ENCODE data around the gene ALOXE3. TPM values are rescaled to one million over a fixed set of nuclear protein-coding genes. Genes with fewer than 3 reads are reported as not detected.

Gene ALOXE3
- total and polyA plus RNA-seq, 2 experiments from 2014 or later, result 0.10 TPM; not detected in 1

DNA sequence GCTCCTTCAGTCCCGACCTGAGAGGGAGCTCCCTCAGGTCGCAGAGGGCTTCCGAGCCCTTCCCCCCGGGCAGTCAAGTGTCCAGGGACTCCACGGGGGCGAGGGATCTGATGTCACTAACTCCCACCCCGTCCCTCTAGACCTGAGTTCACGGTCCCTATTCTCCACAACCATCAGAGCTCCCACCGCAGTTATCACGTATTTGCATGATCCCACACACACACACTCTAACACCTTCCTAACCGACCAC lies 37.6 kb upstream of the ALOXE3 start:
- peak in 1 of 2 donors; percentile 45 for DNase-seq (ENCODE audit: low read depth in 1 of 2, low spot score in 1 of 2)
- Histone ChIP-seq H3K36me3 (no peaks in the 10 kb centered on the region), H3K4me3 (peak overlapping the region; percentile 42), H3K9me3 (ENCODE audit: low read depth) (no peaks in the 10 kb centered on the region), H3K4me1 (ENCODE audit: low read depth) (peaks cover 21% of the 10 kb centered on the region), H3K27ac (peak overlapping the region; percentile 88), H3K27me3 (no peaks in the 10 kb centered on the region)
- TF ChIP-seq, protein P1, sequence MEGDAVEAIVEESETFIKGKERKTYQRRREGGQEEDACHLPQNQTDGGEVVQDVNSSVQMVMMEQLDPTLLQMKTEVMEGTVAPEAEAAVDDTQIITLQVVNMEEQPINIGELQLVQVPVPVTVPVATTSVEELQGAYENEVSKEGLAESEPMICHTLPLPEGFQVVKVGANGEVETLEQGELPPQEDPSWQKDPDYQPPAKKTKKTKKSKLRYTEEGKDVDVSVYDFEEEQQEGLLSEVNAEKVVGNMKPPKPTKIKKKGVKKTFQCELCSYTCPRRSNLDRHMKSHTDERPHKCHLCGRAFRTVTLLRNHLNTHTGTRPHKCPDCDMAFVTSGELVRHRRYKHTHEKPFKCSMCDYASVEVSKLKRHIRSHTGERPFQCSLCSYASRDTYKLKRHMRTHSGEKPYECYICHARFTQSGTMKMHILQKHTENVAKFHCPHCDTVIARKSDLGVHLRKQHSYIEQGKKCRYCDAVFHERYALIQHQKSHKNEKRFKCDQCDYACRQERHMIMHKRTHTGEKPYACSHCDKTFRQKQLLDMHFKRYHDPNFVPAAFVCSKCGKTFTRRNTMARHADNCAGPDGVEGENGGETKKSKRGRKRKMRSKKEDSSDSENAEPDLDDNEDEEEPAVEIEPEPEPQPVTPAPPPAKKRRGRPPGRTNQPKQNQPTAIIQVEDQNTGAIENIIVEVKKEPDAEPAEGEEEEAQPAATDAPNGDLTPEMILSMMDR (IDR thresholded peaks at IDR 0.05; ENCODE audit: low read depth, low read length), result no peak

DNA sequence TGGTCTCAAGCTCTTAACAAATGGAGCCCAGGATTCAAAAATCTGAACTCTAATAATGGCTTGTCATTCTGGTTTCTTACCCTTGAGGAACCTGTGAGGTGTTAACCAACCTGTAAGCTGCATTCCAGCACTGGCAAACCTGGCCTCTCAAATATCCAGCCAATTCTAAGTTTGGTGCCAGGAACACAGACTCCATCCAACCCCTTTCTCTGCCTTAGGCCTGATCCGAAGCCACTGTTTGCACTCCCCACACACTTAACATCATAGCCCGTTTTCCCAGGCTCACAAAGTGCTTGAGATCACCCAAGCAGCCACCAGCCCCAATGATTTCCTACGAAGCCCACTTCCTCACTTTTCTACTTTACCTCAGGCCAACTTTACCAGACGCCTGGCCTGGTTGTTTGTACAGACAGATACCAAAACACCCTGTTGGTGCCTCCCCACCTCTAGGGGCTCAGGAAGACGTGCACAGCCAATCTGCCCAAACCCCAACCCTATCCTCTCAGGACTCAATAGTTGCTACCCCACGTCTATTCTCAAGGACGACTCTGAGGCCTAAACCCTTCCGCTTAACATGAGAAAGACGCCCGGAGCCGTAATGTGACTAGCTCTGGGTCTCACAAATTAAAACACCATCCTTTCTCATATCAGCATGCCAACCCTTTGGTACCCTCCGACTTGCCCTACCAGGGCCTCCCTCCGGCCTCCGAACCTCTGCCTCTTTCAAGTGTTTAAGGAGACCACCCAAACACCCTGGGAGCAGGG lies 37.1 kb upstream of the ALOXE3 start:
- no peak for DNase-seq (ENCODE audit: low read depth in 1 of 2, low spot score in 1 of 2)
- Histone ChIP-seq H3K27me3 (no peaks in the 10 kb centered on the region), H3K4me3 (peak overlapping the region; percentile 42), H3K9me3 (ENCODE audit: low read depth) (no peaks in the 10 kb centered on the region), H3K36me3 (no peaks in the 10 kb centered on the region), H3K27ac (peak overlapping the region; percentile 88), H3K4me1 (ENCODE audit: low read depth) (peaks cover 26% of the 10 kb centered on the region)
- TF ChIP-seq, protein P1 (IDR thresholded peaks at IDR 0.05; ENCODE audit: low read depth, low read length), result no peak

DNA sequence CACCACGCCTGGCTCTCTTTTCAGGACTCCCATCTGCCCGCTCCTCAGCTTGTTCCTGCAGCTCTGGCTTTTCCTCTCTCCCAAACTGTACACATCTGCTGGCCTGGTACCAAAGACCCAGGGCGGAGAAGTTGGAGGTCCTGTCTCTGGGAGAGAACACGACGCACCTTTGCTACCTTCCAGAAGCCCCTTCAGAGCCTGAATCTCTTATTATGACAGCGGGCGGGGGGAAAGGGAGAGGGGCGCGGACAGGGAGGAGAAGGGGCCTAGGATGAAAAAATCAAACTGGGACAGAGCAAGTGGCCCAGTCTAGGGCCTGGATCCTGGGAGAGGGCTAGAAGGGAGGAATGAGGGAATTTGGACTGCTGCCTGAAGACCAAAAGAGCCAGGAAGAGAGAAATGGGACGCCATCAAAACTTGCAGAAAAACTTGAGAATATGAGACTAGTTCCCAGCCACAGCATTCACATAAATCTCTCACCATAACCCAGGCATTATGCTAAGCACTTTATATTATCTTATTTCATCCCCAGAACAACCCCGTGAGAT lies 36.4 kb upstream of the ALOXE3 start:
- DNase-seq (ENCODE audit: low read depth in 1 of 2, low spot score in 1 of 2), result no peak
- peaks cover 4% of the 10 kb centered on the region for H3K36me3 ChIP-seq
- TF ChIP-seq, protein P1 (IDR thresholded peaks at IDR 0.05; ENCODE audit: low read depth, low read length), result no peak
- no peaks in the 10 kb centered on the region for H3K9me3 ChIP-seq (ENCODE audit: low read depth)
- H3K4me1 ChIP-seq (ENCODE audit: low read depth), result peaks cover 34% of the 10 kb centered on the region
- H3K4me3 ChIP-seq, result peak overlapping the region; percentile 42
- peak overlapping the region; percentile 88 for H3K27ac ChIP-seq
- no peaks in the 10 kb centered on the region for H3K27me3 ChIP-seq

DNA sequence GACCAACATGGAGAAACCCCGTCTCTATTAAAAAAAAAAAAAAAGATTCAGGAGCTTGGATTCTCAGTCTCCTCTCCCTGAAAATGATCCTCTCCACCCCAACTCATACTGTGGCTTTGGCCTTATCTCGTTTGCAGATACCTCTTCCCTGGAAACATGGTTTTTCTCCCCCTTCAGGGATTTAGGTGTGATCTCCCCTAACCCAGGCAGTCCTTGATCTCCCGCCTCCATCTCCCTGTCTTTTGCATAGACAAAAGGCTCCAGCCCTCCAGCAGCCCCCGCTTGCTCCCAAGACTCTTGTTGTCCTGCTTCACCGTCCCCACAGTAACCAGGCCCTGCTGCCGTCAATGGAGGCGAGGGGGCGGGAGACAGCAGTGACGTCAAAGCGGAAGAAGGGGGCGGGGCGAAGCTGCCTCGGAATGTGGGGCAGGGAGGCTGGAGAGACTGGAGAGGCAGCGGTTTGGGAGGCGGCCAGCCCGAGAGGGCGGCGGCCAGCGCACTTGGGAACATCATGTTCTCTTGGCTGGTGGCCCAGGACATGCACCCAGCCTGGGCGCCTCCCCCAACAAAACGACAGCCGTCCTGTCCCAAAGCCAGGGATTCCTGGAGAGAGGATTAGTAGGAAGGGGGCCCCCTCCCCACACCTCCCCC lies 35.8 kb upstream of the ALOXE3 start:
- peak overlapping the region; percentile 11 for H3K4me3 ChIP-seq
- no peaks in the 10 kb centered on the region for H3K9me3 ChIP-seq (ENCODE audit: low read depth)
- no peaks in the 10 kb centered on the region for H3K27me3 ChIP-seq
- DNase-seq (ENCODE audit: low read depth in 1 of 2, low spot score in 1 of 2), result peak; percentile 92 to 100
- TF ChIP-seq, protein P1 (IDR thresholded peaks at IDR 0.05; ENCODE audit: low read depth, low read length), result no peak
- H3K36me3 ChIP-seq, result peaks cover 9% of the 10 kb centered on the region
- peak overlapping the region; percentile 88 for H3K27ac ChIP-seq
- peaks cover 38% of the 10 kb centered on the region for H3K4me1 ChIP-seq (ENCODE audit: low read depth)

DNA sequence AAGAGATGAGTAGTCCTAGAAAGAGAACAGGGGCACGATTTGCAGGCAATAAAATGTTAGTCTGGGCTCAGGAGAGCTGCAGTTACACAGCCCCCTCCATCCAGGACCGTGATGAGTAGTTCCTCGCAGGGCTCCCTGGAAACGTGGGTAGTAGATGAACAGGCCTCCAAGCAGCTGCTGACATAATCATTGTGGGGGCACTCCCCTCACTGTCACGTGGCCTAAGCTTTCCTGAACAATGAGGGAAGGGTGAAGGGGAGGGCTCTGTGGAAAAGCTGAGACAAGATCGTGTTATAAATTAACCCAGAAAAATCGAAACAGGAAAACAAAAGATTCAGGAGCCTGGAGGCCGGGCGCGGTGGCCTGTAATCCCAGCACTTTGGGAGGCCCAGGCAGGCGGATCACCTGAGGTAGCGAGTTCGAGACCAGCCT lies 35.2 kb upstream of the ALOXE3 start:
- Histone ChIP-seq H3K9me3 (ENCODE audit: low read depth) (no peaks in the 10 kb centered on the region), H3K27ac (peak overlapping the region; percentile 88), H3K4me1 (ENCODE audit: low read depth) (peaks cover 38% of the 10 kb centered on the region), H3K27me3 (no peaks in the 10 kb centered on the region), H3K4me3 (no peak overlapping the region), H3K36me3 (peaks cover 11% of the 10 kb centered on the region)
- TF ChIP-seq, protein P1 (IDR thresholded peaks at IDR 0.05; ENCODE audit: low read depth, low read length), result no peak
- peak in 1 of 2 donors; percentile 98 for DNase-seq (ENCODE audit: low read depth in 1 of 2, low spot score in 1 of 2)

Measured in cardiac muscle cell (in vitro differentiated cells and primary cell).